GM19455 (cell line): ENCODE results near the gene IMPA2.
"Not testable (repeated sequence)": the region's sequence is repeated elsewhere in the genome, so short reads cannot be mapped to it uniquely, and the experiment has no call there.

Experiments
- ATAC-seq: cut with Tn5 transposase; IDR thresholded peaks from one replicate; pipeline ENCODE4 v1.9.1; 2021; ENCODE audit not compliant: unreplicated experiment

The IMPA2 gene

DNA sequence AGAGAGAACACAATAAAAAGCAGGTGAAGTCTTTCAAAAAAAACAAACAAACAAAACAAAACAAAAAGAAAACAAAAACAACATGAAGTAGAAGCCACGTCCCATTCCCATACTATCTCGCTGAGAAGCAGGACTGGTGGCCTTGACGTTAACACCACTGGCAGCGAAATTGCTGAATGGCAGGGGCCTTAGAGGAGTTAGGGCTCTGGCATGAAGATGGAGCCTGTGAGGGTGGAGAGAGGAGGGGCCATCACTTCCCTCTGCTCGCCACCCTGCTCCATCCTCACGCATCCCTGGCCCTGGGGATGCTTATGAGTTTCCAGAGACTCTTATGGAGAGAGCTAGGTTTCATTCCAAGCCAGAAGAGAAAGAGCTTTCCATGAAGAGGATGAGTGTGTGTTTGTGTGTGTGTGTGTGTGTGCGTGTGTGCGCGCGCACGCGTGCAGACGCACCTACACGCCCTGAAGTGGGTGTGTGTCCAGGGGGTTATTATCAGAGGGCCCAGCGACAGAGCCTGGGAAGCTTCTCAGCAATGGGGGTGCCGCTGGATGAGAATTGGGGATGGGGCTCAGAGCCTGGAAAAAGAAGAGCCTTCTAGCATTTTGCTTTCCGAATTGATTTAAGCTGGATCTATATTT is 20.4 kb upstream of the IMPA2 start:
- no peak for ATAC-seq

DNA sequence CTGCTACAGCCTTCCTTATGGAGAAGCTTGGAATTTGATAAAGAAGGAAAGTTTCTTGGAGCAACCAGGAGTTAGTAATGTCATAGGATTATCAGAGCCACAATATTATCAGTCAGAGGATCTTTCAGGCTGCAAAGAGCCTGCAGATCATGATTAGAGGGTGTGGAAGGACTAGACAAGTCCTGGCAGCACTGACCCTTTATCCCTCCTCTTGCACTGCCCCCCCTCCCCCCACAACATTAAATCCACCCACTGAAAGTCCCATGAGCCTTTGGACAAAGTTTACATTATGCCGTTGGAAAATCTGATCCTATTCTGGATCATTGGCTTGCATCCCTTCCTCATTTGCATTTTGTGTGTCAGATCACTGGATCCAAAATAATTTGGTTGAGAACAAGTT is 18.7 kb upstream of the IMPA2 start:
- ATAC-seq: no peak

DNA sequence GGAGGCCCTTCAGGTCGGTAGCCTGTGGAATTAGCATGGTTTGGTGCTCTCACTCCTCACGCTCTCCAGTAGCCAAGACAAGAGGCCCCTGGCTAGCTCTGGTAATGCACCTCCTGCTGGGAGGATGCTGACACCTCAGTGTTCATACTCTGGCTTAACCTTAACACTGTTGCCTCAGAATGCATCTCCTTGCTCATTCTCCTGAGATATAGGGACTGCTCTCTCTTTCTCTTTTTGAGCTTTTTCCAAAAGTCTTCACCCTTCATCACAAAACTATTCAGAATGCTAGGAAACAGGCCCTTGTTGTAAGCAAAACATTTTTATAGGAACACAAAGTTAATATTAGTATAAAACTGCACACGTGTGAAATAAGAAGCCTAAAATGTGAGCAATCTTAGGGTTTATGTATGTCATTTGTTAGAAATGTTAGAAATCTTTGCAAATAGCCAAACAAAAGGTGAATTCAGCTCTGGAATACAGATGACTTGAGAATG is 17.3 kb upstream of the IMPA2 start:
- ATAC-seq: no peak

DNA sequence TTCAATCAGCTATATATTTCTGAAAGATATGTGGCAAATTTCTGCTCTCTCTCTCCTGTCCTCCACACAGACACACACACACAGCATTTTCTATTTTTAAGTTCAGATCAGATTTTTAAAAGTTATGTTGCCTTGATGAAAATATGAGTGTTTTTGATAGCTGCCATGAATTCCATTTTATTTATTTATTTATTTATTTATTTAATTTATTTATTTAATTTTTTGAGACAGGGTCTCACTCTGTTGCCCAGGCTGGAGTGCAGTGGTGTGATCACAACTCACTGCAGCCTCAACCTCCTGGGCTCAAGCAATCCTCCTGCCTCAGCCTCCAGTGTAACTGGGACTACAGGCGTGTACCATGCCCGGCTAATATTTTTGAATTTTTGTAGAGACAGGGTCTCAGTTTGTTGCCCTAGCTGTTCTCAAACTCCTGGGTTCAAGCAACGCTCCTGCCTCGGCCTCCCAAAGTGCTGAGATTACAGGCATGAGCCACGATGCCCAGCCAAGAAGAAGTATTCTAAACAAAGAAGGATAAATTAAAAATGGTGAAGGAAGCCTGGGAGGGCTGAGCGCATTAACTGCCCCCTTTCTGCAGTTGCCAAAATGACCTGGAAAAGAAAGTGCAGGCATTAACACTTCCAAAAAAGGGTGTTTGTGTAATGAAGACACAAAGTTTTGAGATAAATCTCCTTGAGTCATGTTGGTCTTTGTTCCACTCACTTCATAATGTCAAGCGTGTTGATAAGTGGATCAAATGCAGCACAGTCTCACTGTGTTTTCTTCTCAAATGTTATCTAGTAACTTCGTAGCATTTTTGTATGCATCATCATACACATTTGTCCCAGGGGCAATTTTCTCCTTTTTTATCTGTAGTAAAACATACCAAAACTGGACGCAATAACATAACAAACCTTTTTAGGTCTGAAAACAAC is 11.1 kb upstream of the IMPA2 start:
- ATAC-seq: no peak

DNA sequence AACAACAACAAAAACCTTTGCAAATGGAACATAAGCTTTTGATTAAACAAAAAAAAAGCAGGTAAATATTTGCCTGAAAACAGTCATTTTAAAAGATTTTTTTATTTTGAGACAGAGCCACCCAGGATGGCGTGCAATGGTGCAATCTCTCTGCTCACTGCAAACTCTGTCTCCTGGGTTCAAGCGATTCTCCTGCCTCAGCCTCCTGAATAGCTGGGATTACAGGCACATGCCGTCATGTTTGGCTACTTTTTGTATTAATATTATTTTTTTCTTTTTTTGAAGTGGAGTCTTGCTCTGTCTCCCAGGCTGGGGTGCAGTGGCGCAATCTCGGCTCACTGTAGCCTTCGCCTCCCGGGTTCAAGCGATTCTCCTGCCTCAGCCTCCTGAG is 10.5 kb upstream of the IMPA2 start:
- not testable (repeated sequence) for ATAC-seq

DNA sequence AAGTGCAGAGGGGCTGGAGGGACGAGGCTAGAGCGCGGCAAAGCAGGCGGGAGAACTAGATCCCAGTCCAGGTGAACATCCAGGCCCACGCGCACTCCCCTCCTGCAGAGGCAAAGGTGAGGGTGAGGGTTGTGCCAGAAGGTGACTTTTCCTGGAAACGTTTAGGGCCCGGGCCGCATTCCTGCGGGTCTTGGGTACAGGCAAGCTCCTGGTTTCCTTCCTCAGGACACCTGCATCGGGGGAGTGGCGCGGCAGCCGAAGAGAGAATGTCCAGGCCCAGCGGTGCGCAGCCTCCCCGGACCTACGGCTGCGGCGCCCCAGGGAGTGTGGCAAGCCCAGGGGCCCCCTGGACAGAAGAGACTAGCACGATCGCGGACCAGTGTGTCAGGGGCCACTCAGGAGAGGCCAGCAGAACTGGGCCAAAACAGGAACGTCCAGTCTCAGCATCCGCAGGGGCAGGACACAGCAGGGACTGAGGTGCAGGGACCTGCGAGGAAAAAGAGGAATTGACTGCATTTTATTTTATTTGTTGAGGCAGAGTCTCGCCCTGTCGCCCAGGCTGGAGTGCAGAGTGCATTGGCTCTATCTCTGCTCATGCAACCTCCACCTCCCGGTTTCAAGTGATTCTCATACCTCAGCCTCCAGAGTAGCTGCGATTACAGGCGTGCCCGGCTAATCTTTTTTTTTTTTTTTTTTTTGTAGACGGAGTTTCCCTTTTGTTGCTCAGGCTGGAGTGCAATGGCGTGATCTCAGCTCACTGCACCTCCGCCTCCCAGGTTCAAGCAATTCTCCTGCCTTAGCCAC is 8.7 kb upstream of the IMPA2 start:
- ATAC-seq: no peak

DNA sequence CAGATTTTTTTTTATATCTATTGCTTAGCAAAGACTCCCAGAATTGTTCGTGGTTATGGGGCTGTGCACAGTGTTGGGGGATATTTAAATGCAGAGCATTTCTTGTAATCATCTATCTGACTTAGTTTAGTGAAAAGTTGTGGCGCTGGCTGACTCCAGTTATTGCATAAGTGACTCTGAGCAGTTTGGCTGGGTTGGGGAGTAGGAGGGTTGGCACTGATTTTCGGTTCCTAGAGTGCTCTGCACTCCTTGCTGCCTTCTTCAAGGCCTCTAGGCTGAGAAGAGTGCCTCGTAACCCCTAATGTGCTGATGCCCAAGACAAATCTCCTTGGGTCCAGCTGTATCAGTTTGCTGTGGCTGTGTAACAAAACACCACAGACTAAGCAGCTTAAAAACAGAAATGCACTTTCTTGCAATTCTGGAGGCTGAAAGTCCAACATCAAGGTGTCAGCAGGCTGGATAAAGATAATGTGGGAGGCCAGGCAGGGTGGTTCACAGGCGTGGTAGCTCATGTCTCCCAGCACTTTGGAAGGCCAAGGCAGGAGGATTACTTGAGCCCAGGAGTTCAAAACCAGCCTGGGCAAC is 6.5 kb upstream of the IMPA2 start:
- no peak for ATAC-seq

DNA sequence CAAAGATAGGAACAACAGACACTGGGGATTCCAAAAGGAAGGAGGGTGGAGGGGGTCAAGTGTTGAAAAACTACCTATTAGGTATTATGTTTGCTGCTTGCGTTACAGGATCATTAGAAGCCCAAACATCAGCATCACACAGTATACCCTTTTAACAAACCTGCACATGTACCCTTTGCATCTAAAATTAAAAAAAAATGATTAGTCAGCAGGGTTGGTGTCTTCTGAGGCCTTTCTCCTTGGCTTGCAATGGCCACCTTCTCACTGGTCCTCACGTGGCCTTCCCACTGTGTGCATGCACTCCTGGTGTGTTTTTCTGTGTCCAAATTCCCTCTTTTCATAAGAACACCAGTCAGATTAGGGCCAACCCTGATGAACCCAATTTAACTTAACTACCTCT is 5.6 kb upstream of the IMPA2 start:
- no peak for ATAC-seq

DNA sequence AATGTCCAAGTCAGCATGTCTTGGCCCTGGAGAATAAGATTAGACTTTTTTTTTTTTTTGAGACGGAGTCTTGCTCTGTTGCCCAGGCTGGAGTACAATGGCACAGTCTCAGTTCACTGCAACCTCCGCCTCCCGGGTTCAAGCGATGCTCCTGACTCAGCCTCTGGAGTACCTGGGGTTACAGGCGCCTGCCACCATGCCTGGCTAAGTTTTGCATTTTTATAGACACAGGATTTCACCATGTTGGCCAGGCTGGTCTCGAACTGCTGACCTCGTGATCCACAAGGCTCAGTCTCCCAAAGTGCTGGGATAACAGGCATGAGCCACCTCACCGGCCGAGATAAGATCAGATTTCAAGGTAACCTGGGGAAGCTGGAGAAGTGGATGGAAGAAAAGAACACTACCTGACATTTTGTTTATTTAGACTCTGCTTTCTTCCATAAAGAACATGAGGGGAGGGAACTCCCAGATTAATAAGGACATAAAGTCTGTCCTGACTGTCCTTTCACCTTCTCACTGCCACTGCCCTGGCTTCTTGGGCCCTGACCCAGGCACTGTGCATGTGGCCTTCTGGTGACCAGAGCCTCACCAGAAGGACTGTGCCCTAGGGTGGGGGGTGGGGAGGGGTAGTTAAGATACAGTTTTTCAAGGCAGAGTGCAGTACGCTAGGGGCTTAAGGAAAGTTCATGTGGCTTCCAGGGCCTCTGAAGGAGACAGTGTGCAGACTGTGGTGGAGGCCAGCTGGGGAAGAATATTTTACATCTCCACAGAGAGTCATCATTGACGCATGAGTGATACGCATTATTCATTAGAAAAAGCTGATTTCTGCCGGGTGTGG is 4.8 kb upstream of the IMPA2 start:
- ATAC-seq: no peak

DNA sequence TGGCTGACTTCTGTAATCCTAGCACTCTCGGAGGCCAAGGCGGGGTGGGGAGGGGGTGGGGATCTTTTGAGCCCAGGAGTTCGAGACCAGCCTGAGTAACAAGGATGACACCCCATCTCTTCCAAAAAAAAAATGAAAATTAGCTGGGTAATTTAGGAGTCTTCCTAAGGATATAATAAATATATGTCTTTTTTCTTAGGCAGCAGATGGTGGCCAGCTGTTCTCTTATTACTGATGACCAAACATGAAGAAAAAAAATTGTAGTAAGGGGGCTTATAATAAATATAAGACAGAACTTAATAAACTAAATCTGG is 4.2 kb upstream of the IMPA2 start:
- ATAC-seq: no peak

DNA sequence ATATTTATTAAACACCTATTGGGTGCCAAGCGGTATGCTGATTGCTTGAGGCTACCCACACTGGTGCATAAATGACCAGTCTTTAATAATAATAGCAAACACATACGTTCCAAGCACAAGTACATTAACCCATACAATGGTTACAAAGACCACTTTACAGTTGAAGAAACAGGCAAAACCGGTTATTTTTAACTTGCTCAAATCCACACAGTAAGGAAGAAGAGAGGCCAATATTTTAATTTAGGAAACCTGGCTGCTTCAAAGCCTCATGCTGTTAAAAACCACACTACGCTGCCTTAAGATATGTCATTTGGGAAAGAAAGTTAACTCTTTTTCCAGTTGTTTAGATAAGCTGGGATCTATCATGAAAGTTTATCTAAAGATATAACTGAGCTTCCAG is 2.4 kb upstream of the IMPA2 start:
- ATAC-seq: no peak

DNA sequence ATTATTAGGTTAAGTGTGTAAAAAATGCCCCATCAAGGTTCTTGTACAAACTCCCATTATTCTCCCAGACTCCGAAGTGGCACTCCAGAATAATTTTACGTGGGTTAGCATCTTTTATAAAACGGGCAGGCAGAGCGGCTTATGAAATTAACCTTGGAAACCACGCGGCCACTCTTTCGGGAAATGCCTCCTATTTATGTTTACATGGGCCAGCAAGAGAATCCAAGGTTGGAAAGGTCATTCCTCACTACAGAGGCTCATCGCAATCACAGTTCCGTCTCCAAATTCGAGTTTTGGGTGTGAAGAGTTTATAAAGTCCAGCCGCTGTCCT is 1.2 kb upstream of the IMPA2 start:
- no peak for ATAC-seq

DNA sequence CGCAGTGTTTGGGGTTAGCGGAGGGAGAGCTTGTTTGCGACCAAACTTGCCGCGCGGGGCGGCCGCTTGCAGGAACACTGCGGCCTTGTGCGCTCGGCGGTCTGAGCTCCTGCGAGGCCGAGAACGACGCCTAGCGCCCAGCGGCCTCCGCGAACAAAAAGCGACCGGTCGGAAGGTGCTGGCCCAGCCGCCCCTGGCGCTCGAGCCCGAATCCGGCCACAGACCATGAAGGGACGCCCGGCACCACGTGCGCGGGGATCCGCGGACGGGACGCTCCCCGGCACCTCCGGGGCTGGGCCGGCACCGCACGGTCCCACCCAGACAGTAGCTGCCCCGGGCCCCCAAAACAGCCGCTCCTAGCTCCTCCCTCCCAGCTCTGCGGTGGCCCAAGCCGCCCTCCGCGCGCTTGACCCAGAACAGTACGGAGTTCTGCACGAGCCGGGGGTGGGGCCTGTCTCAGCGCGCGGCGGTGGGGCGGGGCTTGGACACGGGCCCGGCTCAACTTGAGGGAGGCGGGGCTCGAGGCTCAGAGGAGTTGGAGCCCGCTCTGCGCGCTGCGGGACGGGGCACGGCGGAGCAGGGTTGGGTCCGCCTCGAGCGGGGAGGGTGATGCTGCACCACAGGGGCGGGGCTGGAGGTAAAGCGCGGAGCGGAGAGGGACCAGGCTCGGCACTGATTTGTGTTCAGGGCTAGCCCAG is 664 bp upstream of the IMPA2 start:
- peak; percentile 83 for ATAC-seq

DNA sequence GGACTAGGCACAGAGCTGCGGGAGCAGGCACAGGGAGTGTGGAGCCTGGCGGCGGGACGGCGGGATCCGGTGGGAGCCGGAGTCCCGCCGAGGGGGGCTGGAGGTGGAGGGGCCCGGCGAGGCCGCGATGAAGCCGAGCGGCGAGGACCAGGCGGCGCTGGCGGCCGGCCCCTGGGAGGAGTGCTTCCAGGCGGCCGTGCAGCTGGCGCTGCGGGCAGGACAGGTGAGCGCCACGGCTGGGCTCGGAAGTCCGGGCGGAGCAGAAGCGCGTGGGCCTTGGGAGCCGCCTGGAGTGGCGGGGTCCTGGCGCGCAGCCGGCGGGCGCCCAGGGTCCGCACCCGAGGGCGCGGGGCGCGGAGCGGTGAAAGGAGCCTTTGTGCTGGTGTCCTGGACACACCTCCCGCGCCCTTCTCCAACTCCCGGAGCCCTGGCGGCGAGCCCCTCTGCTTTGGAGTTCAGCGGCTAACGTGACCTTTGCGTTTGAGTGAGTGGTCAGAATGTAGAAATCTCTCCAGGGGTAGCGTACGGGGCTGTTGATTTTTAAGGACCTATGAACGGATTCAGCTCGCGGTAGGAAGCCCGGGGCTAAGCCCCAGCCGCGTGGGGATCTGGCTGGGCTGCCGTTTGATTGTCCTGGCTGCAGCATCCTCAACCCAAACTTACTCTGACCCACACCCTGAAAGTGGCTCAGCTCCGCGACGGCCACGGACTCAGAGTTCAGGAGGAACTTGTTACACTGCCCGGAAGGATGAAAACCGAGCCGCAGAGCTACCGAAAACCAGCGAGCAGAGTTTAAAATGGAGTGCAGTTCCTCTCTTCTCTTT is 448 bp downstream of the IMPA2 start:
- peak; percentile 33 for ATAC-seq

DNA sequence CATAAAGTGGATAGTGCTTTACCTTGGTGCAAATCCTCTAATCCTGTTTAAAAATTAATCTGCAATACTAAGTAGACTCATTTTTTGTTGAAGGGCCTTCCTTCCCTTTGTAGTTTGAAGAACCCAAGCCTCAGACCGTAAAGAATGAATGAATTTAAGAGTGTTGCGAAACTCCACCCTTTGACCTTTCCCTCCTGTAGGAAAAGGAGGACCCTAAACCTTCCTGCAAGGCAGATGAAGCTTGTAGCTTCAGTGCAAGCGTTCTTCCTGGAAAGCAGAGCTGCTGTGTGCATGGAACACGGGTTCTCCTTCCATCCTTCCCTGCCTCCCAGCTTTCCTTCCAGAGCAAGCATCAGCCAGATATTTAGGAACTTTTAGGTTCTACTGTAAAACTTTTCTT is 1.7 kb downstream of the IMPA2 start:
- ATAC-seq: no peak

DNA sequence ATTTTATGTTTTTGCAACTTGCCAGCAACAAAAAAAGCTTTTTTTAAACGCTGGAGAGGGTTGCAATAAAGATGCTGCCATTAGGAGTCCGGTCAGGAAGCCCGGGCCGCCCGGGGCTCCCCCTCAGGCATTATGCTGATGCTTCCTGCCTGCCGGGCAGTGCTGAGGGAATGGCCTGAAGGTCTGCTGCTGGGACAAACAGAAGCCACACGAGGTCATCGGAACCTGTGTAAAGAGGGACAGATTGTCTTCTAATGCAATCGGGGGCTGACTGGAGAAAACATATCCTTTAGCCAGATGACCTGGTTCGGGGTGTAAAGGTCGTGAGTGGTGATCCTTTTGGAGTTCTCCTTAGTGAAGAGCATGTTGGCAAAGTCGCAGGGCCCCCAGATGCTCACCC is 2.3 kb downstream of the IMPA2 start:
- no peak for ATAC-seq

DNA sequence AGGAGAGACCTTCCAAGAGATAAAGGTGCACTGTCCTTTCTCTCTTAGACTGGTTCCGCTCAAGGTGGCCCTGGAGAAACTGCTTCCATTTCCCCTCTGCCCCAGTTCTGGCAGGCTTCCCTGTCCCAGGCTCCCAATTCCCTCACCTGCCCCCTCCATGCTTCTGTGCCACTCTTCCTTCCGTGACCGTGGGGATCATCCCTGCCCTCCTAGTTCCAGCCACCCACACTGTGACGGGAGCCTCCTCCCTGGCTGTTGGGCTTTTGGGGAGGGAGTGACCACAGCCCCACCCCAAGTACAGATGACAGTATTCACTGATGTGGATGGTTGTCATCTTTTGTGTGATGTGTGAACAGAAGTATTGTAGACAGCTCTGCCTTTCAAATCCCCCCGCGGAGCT is 2.8 kb downstream of the IMPA2 start:
- no peak for ATAC-seq

DNA sequence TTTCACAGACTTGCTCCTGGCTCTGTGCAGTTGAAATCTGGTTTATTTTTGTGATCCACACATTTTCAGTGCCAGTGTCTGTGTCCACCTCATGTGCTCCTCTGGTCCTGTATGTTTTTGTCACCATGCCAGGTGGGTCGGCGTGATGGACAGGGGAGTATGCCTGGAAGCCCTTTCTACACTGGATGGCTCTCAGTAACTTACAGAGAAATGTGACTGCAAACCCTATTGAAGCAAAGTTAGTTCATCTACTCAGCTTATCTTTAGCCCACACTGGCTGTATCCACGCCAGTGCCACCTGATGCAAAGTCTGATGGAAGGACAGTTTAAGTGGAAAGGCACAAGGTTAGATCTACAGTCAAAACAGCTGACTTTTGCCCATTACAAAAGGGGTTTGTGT is 4.3 kb downstream of the IMPA2 start:
- no peak for ATAC-seq

DNA sequence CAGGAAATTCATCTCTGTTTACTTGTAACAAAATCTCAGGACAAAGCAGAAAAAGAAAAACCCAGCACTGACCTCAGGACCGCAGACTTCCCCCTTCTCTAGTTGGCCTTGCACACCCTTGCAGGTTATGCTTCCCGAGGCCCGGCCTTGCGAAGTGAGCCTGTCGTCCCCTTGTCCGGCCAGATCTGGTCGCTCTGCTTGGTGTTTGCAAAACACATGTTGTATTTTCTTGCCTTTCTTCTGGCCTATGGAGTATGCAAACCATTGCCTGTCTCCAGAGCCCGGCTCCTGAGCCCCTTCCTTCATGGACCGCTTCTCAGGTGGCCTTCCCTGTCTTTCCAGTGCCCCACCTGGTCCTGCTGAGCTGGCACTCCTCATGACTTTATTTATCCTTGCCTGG is 4.8 kb downstream of the IMPA2 start:
- no peak for ATAC-seq
